22Rv1 (cell line): ENCODE results near the gene LRRC56.

ENCODE experiments used
- H3K27ac ChIP-seq: fragments of 450-650 bp; 2 replicates; pipeline ENCODE4 v1.5.1; 2017
- CTCF ChIP-seq: fragments of 450-650 bp; IDR thresholded peaks from 2 replicates; pipeline ENCODE4 v1.5.1; 2017; ENCODE audit warnings: mild to moderate bottlenecking
- ZFX ChIP-seq: fragments of 450-650 bp; IDR thresholded peaks from 2 replicates; pipeline ENCODE4 v1.6.1; 2017; ENCODE audit warnings: antibody characterized with exemption, borderline replicate concordance

LRRC56 gene

GRCh38 chr11:540583-541432, 3.5 kb downstream of the LRRC56 start:
- H3K27ac ChIP-seq = no peak overlapping the region
- TF ChIP-seq CTCF (no peak), ZFX (no peak)

GRCh38 chr11:541433-541885, 4.1 kb downstream of the LRRC56 start:
- no peak overlapping the region for H3K27ac ChIP-seq
- no peak for TF ChIP-seq ZFX
- no peak for TF ChIP-seq CTCF

GRCh38 chr11:544817-545166, 7.5 kb downstream of the LRRC56 start:
- TF ChIP-seq CTCF (no peak), ZFX (no peak)
- H3K27ac ChIP-seq = no peak overlapping the region

- TF ChIP-seq CTCF (no peak), ZFX (no peak)
- H3K27ac ChIP-seq = no peak overlapping the region
These were observed 7.8 kb downstream of the LRRC56 start for GRCh38 chr11:545171-545570.

GRCh38 chr11:548700-549603, 11.6 kb downstream of the LRRC56 start:
- TF ChIP-seq ZFX (no peak), CTCF (no peak)

GRCh38 chr11:550021-550745, 12.9 kb downstream of the LRRC56 start:
- H3K27ac ChIP-seq = no peak overlapping the region
- TF ChIP-seq ZFX (no peak), CTCF (no peak)

More at GRCh38 chr11:548700-549603, 11.6 kb downstream of the LRRC56 start:
- H3K27ac ChIP-seq = no peak overlapping the region
